ENCODE results near the gene AKR1C1. TPM values are rescaled to one million over a fixed set of nuclear protein-coding genes. Genes with fewer than 3 reads are reported as not detected.

The AKR1C1 gene
- total RNA-seq, 1 experiment from 2014 or later: 2.1 TPM

- H3K36me3 ChIP-seq (ENCODE audit: control insufficient read depth in 1 of 2, insufficient read depth in 2 of 2, low read length in 2 of 2): no peaks in the 10 kb centered on the region
- H3K4me2 ChIP-seq (ENCODE audit: low read length): no peak overlapping the region
- ChIA-PET RAD21 (ENCODE audit: low non-redundant PET in 1 of 2, low total read pairs in 2 of 2, uncharacterized antibody in 2 of 2, unreplicated experiment in 2 of 2) (no interaction called here), POLR2A (no interaction called here), CTCF (no interaction called here)
- H3K79me2 ChIP-seq (ENCODE audit: insufficient read depth, low read length): no peaks in the 10 kb centered on the region
- H3K4me1 ChIP-seq (ENCODE audit: control insufficient read depth in 1 of 2, insufficient read depth in 2 of 2, low read length in 2 of 2): peaks cover 5 to 7% of the 10 kb centered on the region in 2 experiments; a peak in 2 of 4 replicates
- no peak for ATAC-seq
- H3K4me3 ChIP-seq (replicated peaks in 1 of 2; ENCODE audit: low read depth in 1 of 2, low read length in 2 of 2): no peak overlapping the region
- H4K20me1 ChIP-seq (ENCODE audit: insufficient read depth): no peaks in the 10 kb centered on the region
- H3K9me3 ChIP-seq (ENCODE audit: control insufficient read depth in 1 of 2, insufficient read depth in 1 of 2, low read depth in 1 of 2, low read length in 2 of 2): no peaks in the 10 kb centered on the region
- no TSS peak for BruUV-seq (replicated peaks)
- no peak overlapping the region for H3K9ac ChIP-seq (ENCODE audit: low read length)
- no peaks in the 10 kb centered on the region for H3K27me3 ChIP-seq (ENCODE audit: insufficient read depth, low read length)
- H3K9me2 ChIP-seq (ENCODE audit: insufficient read depth): no peaks in the 10 kb centered on the region
- no peak overlapping the region for H3K27ac ChIP-seq (ENCODE audit: low read depth, low read length)
- no peak overlapping the region for H2AFZ ChIP-seq (ENCODE audit: low read depth, low read length, poor library complexity, severe bottlenecking)
- TF ChIP-seq, protein P1, sequence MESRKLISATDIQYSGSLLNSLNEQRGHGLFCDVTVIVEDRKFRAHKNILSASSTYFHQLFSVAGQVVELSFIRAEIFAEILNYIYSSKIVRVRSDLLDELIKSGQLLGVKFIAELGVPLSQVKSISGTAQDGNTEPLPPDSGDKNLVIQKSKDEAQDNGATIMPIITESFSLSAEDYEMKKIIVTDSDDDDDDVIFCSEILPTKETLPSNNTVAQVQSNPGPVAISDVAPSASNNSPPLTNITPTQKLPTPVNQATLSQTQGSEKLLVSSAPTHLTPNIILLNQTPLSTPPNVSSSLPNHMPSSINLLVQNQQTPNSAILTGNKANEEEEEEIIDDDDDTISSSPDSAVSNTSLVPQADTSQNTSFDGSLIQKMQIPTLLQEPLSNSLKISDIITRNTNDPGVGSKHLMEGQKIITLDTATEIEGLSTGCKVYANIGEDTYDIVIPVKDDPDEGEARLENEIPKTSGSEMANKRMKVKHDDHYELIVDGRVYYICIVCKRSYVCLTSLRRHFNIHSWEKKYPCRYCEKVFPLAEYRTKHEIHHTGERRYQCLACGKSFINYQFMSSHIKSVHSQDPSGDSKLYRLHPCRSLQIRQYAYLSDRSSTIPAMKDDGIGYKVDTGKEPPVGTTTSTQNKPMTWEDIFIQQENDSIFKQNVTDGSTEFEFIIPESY (IDR thresholded peaks at IDR 0.05; ENCODE audit: extremely low read depth, insufficient replicate concordance, low read length): no peak
- TF ChIP-seq EZH2 (IDR thresholded peaks at IDR 0.05): no peak
- intact Hi-C loops (cut with micrococcal nuclease): no loop called here
- DNase-seq (ENCODE audit: low read depth, low spot score): no peak
Measured at GRCh38 chr10:4977025-4977424, 13.8 kb downstream of the AKR1C1 start.

DNA sequence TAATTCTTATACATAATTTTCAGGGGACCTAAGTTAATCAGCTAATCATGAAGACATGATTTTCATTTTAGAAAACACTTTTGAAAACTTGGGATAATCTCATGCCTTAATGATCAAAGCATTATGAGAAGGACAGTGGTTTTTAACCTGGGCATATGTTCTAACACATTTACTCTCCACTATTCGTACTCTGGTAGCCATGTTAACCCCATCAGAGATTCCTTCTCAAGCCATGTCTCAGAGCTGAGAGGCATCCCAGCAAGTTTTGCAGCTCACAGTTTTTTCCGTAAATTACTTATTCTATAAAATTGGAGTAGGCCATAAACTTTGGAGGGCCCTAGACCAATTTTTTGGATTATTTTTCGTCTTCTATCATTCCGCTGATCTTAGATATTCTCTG, 15.7 kb downstream of the AKR1C1 start:
- H3K27me3 ChIP-seq (ENCODE audit: insufficient read depth, low read length): no peaks in the 10 kb centered on the region
- no peak overlapping the region for H3K27ac ChIP-seq (ENCODE audit: low read depth, low read length)
- intact Hi-C loops (cut with micrococcal nuclease): no loop called here
- DNase-seq (ENCODE audit: low read depth, low spot score) (no peak), ATAC-seq (no peak)
- RAD21 ChIA-PET (ENCODE audit: low non-redundant PET in 1 of 2, low total read pairs in 2 of 2, uncharacterized antibody in 2 of 2, unreplicated experiment in 2 of 2): no interaction called here
- TF ChIP-seq SRF (IDR thresholded peaks at IDR 0.05; ENCODE audit: low read depth): no peak
- TF ChIP-seq, protein P2, sequence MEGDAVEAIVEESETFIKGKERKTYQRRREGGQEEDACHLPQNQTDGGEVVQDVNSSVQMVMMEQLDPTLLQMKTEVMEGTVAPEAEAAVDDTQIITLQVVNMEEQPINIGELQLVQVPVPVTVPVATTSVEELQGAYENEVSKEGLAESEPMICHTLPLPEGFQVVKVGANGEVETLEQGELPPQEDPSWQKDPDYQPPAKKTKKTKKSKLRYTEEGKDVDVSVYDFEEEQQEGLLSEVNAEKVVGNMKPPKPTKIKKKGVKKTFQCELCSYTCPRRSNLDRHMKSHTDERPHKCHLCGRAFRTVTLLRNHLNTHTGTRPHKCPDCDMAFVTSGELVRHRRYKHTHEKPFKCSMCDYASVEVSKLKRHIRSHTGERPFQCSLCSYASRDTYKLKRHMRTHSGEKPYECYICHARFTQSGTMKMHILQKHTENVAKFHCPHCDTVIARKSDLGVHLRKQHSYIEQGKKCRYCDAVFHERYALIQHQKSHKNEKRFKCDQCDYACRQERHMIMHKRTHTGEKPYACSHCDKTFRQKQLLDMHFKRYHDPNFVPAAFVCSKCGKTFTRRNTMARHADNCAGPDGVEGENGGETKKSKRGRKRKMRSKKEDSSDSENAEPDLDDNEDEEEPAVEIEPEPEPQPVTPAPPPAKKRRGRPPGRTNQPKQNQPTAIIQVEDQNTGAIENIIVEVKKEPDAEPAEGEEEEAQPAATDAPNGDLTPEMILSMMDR (IDR thresholded peaks at IDR 0.05 in 2 of 3, conservative IDR thresholded peaks at IDR 0.05 in 1 of 3; ENCODE audit: borderline replicate concordance in 1 of 3, insufficient read depth in 1 of 3, low read depth in 2 of 3, low read length in 2 of 3): no peak
- TF ChIP-seq ZFX (IDR thresholded peaks at IDR 0.05): no peak
- H3K36me3 ChIP-seq (ENCODE audit: control insufficient read depth in 1 of 2, insufficient read depth in 2 of 2, low read length in 2 of 2): no peaks in the 10 kb centered on the region
- no peak overlapping the region for H2AFZ ChIP-seq (ENCODE audit: low read depth, low read length, poor library complexity, severe bottlenecking)
- H3K9me2 ChIP-seq (ENCODE audit: insufficient read depth): no peaks in the 10 kb centered on the region
- no peaks in the 10 kb centered on the region for H3K79me2 ChIP-seq (ENCODE audit: insufficient read depth, low read length)
- POLR2A ChIA-PET: no interaction called here
- no peaks in the 10 kb centered on the region for H3K9me3 ChIP-seq (ENCODE audit: control insufficient read depth in 1 of 2, insufficient read depth in 1 of 2, low read depth in 1 of 2, low read length in 2 of 2)
- H4K20me1 ChIP-seq (ENCODE audit: insufficient read depth): no peaks in the 10 kb centered on the region
- CTCF ChIA-PET: no interaction called here
- peaks cover 6 to 7% of the 10 kb centered on the region in 2 experiments; a peak in 2 of 4 replicates for H3K4me1 ChIP-seq (ENCODE audit: control insufficient read depth in 1 of 2, insufficient read depth in 2 of 2, low read length in 2 of 2)
- no peak overlapping the region for H3K4me3 ChIP-seq (replicated peaks in 1 of 2; ENCODE audit: low read depth in 1 of 2, low read length in 2 of 2)
- no peak overlapping the region for H3K9ac ChIP-seq (ENCODE audit: low read length)
- no peak overlapping the region for H3K4me2 ChIP-seq (ENCODE audit: low read length)
- BruUV-seq (replicated peaks): no TSS peak

Data from HCT116 (cell line).